IPS-18a (cell line): ENCODE measurements around the gene CERK.
A peak's percentile ranks its signal among the peaks of the same experiment; 100 is the strongest.

Source experiments
- H3K27ac ChIP-seq: one replicate; pipeline ENCODE4 v1.5.1; 2013; ENCODE audit warnings: low read length
- H3K27me3 ChIP-seq: one replicate; pipeline ENCODE4 v1.6.1; 2013; ENCODE audit warnings: mild to moderate bottlenecking, low read length; ENCODE audit not compliant: control insufficient read depth, insufficient read depth
- H3K36me3 ChIP-seq: one replicate; pipeline ENCODE4 v1.6.1; 2013; ENCODE audit warnings: low read depth, low read length; ENCODE audit not compliant: control insufficient read depth
- H3K4me1 ChIP-seq: one replicate; pipeline ENCODE4 v1.6.1; 2013; ENCODE audit warnings: low read depth, low read length; ENCODE audit not compliant: control insufficient read depth
- H3K4me3 ChIP-seq: one replicate; pipeline ENCODE4 v1.5.1; 2013; ENCODE audit warnings: low read length
- H3K9ac ChIP-seq: one replicate; pipeline ENCODE4 v1.6.1; 2013; ENCODE audit warnings: mild to moderate bottlenecking, low read length, moderate library complexity
- H3K9me3 ChIP-seq: one replicate; pipeline ENCODE4 v1.6.1; 2013; ENCODE audit warnings: low read depth, low read length; ENCODE audit not compliant: control insufficient read depth

The CERK gene

GRCh38 chr22:46762238-46763050 lies 24.4 kb upstream of the CERK start, which contains the start of gene TBC1D22A:
Gene TBC1D22A, plus strand, starts transcription at chr22:46762650. Its CDS starts 137 bp downstream, at chr22:46762787.
- H3K27ac ChIP-seq = peak within 1 kb of the TSS; percentile 86

GRCh38 chr22:46761539-46762237 lies 23.6 kb upstream of the CERK start:
- peak overlapping the region; percentile 86 for H3K27ac ChIP-seq

More at GRCh38 chr22:46762238-46763050, 24.4 kb upstream of the CERK start, which contains the start of gene TBC1D22A:
- Histone ChIP-seq H3K4me3 (peak within 1 kb of the TSS; percentile 92), H3K9me3 (no peaks in the 10 kb centered on the region), H3K4me1 (peaks cover 2% of the 10 kb centered on the region), H3K27me3 (no peaks in the 10 kb centered on the region), H3K36me3 (peaks cover 4% of the 10 kb centered on the region), H3K9ac (peak within 1 kb of the TSS; percentile 98)

GRCh38 chr22:46761017-46761416 lies 23.0 kb upstream of the CERK start:
- Histone ChIP-seq H3K27ac (no peak overlapping the region), H3K36me3 (peaks cover 4% of the 10 kb centered on the region), H3K4me1 (peaks cover 2% of the 10 kb centered on the region), H3K4me3 (peak overlapping the region; percentile 92), H3K27me3 (no peaks in the 10 kb centered on the region), H3K9ac (no peak overlapping the region), H3K9me3 (peaks cover 6% of the 10 kb centered on the region)

More at GRCh38 chr22:46761539-46762237, 23.6 kb upstream of the CERK start:
- Histone ChIP-seq H3K27me3 (no peaks in the 10 kb centered on the region), H3K4me1 (peaks cover 2% of the 10 kb centered on the region), H3K36me3 (peaks cover 4% of the 10 kb centered on the region), H3K4me3 (peak overlapping the region; percentile 92), H3K9ac (peak overlapping the region; percentile 98), H3K9me3 (no peaks in the 10 kb centered on the region)

GRCh38 chr22:46758867-46759290 lies 20.8 kb upstream of the CERK start:
- Histone ChIP-seq H3K4me3 (no peak overlapping the region), H3K4me1 (peaks cover 2% of the 10 kb centered on the region), H3K9ac (no peak overlapping the region), H3K27me3 (no peaks in the 10 kb centered on the region), H3K27ac (no peak overlapping the region), H3K9me3 (peaks cover 8% of the 10 kb centered on the region), H3K36me3 (peaks cover 4% of the 10 kb centered on the region)

- H3K36me3 ChIP-seq = peaks cover 4% of the 10 kb centered on the region
- H3K9ac ChIP-seq = no peak overlapping the region
- no peaks in the 10 kb centered on the region for H3K27me3 ChIP-seq
- no peak overlapping the region for H3K4me3 ChIP-seq
- H3K9me3 ChIP-seq = peaks cover 8% of the 10 kb centered on the region
- H3K27ac ChIP-seq = no peak overlapping the region
- H3K4me1 ChIP-seq = no peaks in the 10 kb centered on the region
These were observed 20.1 kb upstream of the CERK start for GRCh38 chr22:46758121-46758520.

- H3K9ac ChIP-seq = no peak overlapping the region
- peaks cover 8% of the 10 kb centered on the region for H3K9me3 ChIP-seq
- no peak overlapping the region for H3K27ac ChIP-seq
- no peaks in the 10 kb centered on the region for H3K4me1 ChIP-seq
- no peak overlapping the region for H3K4me3 ChIP-seq
- peaks cover 4% of the 10 kb centered on the region for H3K36me3 ChIP-seq
- no peaks in the 10 kb centered on the region for H3K27me3 ChIP-seq
These were observed 19.1 kb upstream of the CERK start for GRCh38 chr22:46757104-46757503.

- Histone ChIP-seq H3K27ac (no peak overlapping the region), H3K4me1 (no peaks in the 10 kb centered on the region)
These were observed 18.0 kb upstream of the CERK start for GRCh38 chr22:46756097-46756496.

GRCh38 chr22:46755525-46755924 lies 17.5 kb upstream of the CERK start:
- Histone ChIP-seq H3K36me3 (peaks cover 4% of the 10 kb centered on the region), H3K27me3 (no peaks in the 10 kb centered on the region), H3K9ac (no peak overlapping the region), H3K4me3 (no peak overlapping the region), H3K27ac (no peak overlapping the region), H3K9me3 (peaks cover 8% of the 10 kb centered on the region), H3K4me1 (no peaks in the 10 kb centered on the region)

More at GRCh38 chr22:46756097-46756496, 18.0 kb upstream of the CERK start:
- Histone ChIP-seq H3K9me3 (peaks cover 8% of the 10 kb centered on the region), H3K27me3 (no peaks in the 10 kb centered on the region), H3K36me3 (peaks cover 4% of the 10 kb centered on the region), H3K4me3 (no peak overlapping the region), H3K9ac (no peak overlapping the region)

GRCh38 chr22:46754826-46755225 lies 16.8 kb upstream of the CERK start:
- H3K4me3 ChIP-seq = no peak overlapping the region
- no peaks in the 10 kb centered on the region for H3K4me1 ChIP-seq
- no peak overlapping the region for H3K9ac ChIP-seq
- no peaks in the 10 kb centered on the region for H3K27me3 ChIP-seq
- no peaks in the 10 kb centered on the region for H3K36me3 ChIP-seq
- peaks cover 8% of the 10 kb centered on the region for H3K9me3 ChIP-seq
- no peak overlapping the region for H3K27ac ChIP-seq

GRCh38 chr22:46754110-46754799 lies 16.2 kb upstream of the CERK start:
- H3K9ac ChIP-seq = no peak overlapping the region
- peaks cover 8% of the 10 kb centered on the region for H3K9me3 ChIP-seq
- no peaks in the 10 kb centered on the region for H3K36me3 ChIP-seq
- no peaks in the 10 kb centered on the region for H3K27me3 ChIP-seq
- no peak overlapping the region for H3K27ac ChIP-seq
- H3K4me3 ChIP-seq = no peak overlapping the region
- no peaks in the 10 kb centered on the region for H3K4me1 ChIP-seq

- Histone ChIP-seq H3K36me3 (no peaks in the 10 kb centered on the region), H3K9ac (no peak overlapping the region), H3K4me3 (no peak overlapping the region), H3K27ac (no peak overlapping the region), H3K4me1 (no peaks in the 10 kb centered on the region), H3K9me3 (peaks cover 8% of the 10 kb centered on the region), H3K27me3 (no peaks in the 10 kb centered on the region)
These were observed 15.7 kb upstream of the CERK start for GRCh38 chr22:46753761-46754109.
